Epithelial cell of esophagus (primary cell): ENCODE measurements around the gene CCDC116.
"Not testable (repeated sequence)": the region's sequence is repeated elsewhere in the genome, so short reads cannot be mapped to it uniquely, and the experiment has no call there.

ENCODE experiments used
- DNase-seq: peaks from one replicate; pipeline ENCODE4 v3.0.0; 2010; ENCODE audit warnings: low read depth
- H3K4me3 ChIP-seq: 2 replicates; pipeline ENCODE4 v1.5.1; 2011; ENCODE audit warnings: mild to moderate bottlenecking, low read length, control low read depth
- TF ChIP-seq, protein P1 (sequence below): IDR thresholded peaks from 2 replicates; pipeline ENCODE4 v1.5.1; 2011; ENCODE audit warnings: low read depth, mild to moderate bottlenecking, low read length, control low read depth, inconsistent platforms; ENCODE audit not compliant: insufficient read depth; ENCODE audit errors: missing control alignments

CCDC116 gene

DNA sequence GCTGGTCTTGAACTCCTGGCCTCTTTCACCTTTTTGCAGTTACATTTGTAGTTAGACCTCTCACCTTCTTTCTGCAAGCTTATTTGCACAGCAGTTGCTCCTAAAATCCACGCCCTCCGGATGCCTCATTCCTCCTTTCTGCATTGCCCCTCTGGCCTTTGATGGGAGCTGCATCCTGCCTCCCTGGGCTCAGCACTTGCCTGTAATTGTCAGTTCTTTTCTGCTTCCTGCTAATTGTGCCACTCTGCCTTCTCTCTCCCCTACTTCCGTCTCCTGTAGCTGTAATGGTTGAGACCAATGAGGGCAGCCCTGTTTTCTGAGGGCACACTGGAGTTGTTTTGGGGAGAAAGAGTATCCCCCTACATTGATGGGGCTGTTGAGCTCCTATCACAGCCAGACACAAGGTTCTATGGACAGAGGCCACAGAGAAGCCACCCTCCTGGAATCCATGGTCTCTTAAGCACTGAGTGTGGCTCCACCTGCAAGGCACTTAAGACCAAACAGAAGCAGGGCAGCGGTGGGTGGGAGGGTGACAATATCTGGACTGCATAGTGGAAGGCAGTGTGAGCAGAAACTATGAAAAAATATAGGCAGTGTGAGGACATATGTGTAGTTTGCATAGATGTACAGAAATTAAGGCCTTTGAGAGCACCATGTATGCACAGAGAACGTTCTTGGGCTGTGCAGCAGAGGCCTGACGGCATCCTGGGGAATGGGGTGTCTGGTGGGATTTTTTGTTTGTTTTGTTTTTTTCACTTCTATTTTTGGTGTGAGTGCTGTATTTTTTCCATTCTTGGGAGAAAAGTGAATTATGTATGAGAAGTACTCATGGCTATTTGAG, 33.3 kb upstream of the CCDC116 start:
- H3K4me3 ChIP-seq, result no peak overlapping the region
- TF ChIP-seq, protein P1, sequence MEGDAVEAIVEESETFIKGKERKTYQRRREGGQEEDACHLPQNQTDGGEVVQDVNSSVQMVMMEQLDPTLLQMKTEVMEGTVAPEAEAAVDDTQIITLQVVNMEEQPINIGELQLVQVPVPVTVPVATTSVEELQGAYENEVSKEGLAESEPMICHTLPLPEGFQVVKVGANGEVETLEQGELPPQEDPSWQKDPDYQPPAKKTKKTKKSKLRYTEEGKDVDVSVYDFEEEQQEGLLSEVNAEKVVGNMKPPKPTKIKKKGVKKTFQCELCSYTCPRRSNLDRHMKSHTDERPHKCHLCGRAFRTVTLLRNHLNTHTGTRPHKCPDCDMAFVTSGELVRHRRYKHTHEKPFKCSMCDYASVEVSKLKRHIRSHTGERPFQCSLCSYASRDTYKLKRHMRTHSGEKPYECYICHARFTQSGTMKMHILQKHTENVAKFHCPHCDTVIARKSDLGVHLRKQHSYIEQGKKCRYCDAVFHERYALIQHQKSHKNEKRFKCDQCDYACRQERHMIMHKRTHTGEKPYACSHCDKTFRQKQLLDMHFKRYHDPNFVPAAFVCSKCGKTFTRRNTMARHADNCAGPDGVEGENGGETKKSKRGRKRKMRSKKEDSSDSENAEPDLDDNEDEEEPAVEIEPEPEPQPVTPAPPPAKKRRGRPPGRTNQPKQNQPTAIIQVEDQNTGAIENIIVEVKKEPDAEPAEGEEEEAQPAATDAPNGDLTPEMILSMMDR, result no peak

DNA sequence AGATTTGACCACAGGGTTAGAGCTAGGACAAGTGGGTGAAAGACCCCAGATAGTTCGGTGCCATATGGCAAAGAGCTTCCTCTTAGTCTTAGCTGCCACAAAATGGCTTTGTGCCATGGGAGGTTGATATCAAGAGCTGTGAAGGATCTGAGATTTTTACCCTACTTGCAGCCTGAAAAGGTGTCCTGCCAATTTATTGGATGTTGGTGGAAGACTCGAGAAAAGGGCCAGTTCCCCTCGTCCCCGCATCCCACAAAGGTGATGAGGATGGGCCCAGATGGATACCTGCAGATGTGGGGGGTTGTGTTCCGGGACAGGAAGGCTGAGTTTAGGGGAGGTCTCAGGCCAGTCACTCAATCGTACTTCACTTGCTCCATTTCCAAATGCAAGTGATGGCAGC, 30.0 kb upstream of the CCDC116 start:
- TF ChIP-seq, protein P1, result no peak
- H3K4me3 ChIP-seq, result no peak overlapping the region
- no peak for DNase-seq

More for the DNA sequence above, 33.3 kb upstream of the CCDC116 start:
- DNase-seq, result no peak

DNA sequence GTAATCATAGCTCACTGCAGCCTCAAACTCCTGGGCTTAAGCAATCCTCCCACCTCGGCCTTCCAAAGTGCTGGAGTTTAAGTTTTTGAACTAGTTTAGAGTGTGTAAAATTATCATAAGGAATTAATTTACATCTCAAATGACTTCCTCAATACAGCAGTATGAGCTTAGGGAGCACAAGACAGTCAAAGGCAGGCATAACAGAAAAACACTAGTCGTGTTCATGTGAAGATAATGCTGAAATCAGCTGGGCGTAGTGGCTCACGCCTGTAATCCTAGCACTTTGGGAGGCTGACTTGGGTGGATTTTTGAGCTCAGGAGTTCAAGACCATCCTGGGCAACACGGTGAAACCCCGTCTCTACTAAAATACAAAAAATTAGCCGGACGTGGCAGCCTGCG, 28.6 kb upstream of the CCDC116 start:
- H3K4me3 ChIP-seq, result no peak overlapping the region
- TF ChIP-seq, protein P1, result no peak
- DNase-seq, result no peak

DNA sequence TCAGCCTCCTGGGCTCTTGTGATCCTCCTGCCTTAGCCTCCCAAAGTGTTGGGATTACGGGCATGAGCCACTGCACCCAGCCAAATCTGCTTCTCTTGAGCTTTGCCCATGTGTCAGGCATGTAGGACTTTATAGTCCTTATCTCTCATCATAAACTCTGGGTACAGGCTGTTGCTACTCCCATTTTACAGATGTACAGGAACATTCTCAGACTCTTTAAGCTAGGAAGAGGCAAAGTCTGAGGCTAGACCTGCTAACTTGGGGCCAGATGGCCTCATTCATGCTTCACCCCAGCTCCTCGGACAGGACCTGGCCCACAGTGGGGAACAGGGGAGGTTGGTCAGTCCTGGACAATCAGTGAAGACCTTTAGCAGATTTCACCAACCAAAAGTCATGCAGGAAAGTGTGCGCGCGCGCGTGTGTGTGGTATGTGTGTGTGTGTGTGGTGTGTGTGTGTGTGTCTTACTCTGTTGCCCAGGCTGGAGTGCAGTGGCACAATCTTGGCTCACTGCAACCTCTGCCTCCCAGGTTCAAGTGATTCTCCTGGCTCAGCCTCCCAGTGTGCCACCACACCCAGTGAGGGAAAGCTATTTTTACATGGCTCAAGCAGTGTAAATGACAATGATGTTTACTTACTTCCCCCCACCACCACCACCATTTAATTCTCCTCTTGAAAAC, 26.5 kb upstream of the CCDC116 start:
- TF ChIP-seq, protein P1, result no peak
- no peak overlapping the region for H3K4me3 ChIP-seq
- no peak for DNase-seq

DNA sequence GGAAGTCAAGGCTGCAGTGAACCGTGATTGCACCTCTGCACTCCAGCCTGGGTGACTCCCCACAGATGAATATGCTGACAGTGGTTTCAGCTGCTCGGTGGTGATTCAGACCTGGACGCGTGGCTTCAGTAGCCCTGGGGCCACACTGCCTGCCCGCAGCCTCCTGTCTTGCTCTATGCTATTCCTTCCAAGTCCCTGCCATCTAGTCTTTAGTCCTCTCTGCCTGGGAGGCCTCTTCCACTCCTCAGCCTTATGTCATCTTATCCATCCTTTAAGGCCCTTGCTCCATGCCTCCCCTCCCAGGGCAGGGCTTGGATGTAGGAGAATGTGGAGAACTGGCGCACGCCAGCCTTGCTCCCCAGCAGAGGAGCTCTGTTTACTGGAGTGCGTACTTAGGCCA, 25.8 kb upstream of the CCDC116 start:
- H3K4me3 ChIP-seq, result no peak overlapping the region
- DNase-seq, result peak; percentile 51
- TF ChIP-seq, protein P1, result no peak

DNA sequence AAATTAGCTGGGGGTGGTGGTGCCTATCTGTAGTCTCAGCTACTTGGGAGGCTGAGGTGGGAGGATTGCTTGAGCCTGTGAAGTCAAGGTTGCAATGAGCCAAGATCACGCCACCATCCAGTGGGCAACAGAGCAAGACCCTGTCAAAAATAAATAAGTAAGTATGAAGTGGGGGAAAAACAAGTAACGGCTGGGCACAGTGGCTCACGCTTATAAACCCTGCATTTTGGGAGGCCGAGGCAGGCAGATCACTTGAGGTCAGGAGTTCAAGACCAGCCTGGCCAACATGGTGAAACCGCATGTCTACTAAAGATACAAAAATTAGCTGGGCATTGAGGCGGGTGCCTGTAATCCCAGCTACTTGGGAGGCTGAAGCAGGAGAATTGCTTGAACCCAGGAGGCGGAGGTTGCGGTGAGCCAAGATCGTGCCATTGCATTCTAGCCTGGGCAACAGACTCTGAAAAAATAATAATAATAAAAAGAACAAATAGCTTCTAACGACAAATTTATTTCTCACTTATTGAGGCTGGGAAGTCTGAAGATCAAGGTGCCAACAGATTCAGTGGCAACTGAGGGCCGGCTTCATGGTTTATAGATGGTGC, 22.9 kb upstream of the CCDC116 start:
- DNase-seq, H3K4me3 ChIP-seq: not testable (repeated sequence)

DNA sequence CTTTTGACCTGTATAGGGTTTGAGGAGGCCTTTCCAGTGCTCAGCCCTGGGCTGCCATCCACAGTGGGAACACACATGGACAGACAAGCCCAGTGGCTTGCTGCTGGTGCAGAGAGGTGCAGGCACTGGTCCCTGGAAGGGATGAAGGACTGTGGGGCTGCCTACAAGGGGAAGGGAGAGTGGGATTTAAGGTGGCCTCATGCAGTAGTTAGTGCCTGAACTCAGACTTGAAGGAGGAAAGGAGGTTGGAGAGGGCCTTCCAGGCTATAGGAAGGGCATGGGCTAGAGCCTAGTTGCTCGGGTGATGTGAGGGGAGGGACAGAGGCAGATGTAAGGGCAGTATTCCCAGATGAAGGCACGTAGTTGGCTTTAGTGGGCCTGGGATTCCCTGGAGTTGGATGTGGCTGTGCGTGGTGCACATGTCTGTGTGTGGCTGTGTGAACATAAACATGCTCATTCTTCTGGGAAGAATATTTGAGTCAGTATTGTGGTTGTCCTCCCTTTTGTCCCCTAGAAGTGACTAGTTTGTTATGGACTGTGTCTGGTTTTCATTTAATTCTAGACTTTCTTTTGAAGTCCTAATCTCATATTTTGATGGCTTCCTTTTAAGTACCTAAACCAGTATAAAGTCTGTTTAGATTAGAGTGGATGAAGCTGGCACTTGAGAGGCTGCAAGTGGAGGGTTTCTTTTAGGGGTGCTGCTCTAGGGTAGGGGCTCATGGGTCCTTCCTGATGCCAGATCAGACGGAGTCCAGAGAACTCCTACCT, 21.2 kb upstream of the CCDC116 start:
- DNase-seq, result no peak
- no peak overlapping the region for H3K4me3 ChIP-seq
- TF ChIP-seq, protein P1, result no peak
